HG03342 (cell line): ENCODE data around the gene MYO9A.

Experiments
- ATAC-seq: cut with Tn5 transposase; IDR thresholded peaks from one replicate; pipeline ENCODE4 v1.9.1; 2021; ENCODE audit warnings: mild to moderate bottlenecking, moderate library complexity; ENCODE audit not compliant: unreplicated experiment

The MYO9A gene

GRCh38 chr15:71788646-71789579 lies 329.0 kb downstream of the MYO9A start:
- no peak for ATAC-seq

GRCh38 chr15:71786673-71787072 lies 331.3 kb downstream of the MYO9A start:
- no peak for ATAC-seq

- ATAC-seq, result no peak
Observed at GRCh38 chr15:71785996-71786395, 332.0 kb downstream of the MYO9A start.

GRCh38 chr15:71784719-71785118 lies 333.2 kb downstream of the MYO9A start:
- no peak for ATAC-seq

DNA sequence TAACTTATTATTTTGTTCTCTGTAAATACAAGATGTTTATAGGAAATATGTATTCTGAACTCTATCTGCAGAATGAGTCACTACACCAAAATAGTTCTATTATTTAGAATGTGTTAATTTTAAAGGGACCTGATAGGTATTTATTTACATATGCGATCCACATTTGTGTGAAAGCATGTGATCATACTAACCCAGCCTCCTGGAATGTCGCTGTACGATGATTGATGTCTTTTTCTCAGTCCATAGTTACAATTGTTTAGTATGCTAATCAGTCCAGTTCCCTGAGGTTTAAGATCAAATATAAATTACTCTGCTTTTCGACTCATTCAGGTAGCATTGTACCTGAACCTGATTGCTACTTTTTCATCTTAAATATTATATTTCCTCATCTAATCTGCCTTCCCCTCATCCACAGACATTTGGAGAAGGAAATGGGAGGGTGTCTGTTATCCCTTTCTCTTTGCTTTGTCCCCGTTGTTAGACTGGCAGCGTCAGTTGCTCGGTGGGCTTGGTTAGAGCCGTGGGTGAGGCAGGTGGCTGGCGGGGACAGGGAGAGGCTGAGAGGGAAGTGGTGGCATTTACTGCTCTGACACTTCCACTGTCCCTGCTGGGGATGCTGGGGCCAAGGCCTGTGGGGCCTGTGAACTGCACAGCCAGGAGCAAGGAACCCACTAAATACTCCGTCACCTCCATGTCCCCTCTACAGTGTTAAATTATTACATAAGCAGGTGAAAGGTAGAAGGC lies 335.4 kb downstream of the MYO9A start:
- no peak for ATAC-seq

DNA sequence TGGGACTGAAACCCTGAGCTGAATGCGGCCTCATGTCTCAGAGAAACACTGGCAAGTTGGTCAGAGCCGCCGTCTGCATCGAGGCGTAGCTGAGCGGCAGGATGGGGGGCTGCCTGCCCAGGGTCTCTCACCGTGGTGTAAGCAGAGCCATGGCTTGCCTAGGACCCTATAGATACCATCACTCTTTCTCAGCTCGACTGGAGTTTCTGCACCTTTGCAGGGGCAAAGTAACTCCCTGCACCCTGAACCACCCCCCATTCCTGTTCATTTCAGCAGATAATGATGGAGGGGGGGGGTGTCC lies 336.0 kb downstream of the MYO9A start:
- ATAC-seq, result no peak

- peak; percentile 47 for ATAC-seq
Observed at GRCh38 chr15:71781179-71781964, 336.6 kb downstream of the MYO9A start.

- ATAC-seq, result no peak
Observed at GRCh38 chr15:71780115-71780976, 337.6 kb downstream of the MYO9A start.

GRCh38 chr15:71779073-71779797 lies 338.7 kb downstream of the MYO9A start:
- no peak for ATAC-seq

DNA sequence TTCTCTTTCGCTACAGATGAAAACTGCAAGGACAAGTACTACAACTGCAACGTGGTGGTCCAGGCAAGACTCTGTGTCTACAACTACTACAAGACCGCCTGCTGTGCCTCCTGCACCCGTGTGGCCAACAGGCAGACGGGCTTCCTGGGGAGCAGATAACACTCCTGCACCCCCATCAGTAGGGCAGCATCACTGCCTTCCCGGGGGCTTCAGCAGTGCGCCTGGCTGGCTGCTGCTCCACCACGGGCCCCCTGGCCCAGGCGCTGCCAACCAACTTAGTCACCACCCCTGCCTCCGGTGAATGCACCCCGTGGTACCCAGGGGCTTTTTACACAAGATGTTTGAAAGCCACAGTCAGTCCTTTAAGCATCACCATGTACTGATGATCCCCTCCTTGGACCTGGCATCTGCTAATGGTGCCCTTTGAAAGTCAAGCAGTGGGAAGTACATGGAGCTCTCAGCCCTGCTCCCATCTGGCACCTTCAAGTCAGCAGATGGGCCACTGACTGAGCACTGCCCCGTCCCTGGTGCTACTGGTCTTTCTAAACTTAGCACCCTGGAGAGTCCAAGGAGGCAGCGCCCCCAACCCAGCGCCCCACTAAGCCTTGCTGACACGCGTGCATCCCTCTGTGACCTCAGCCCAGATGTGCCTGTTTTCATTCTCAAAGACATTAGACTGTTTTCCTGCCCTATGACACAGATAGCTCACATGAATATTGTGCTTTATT lies 340.6 kb downstream of the MYO9A start:
- ATAC-seq, result no peak

- ATAC-seq, result no peak
Observed at GRCh38 chr15:71776304-71776703, 341.6 kb downstream of the MYO9A start.

DNA sequence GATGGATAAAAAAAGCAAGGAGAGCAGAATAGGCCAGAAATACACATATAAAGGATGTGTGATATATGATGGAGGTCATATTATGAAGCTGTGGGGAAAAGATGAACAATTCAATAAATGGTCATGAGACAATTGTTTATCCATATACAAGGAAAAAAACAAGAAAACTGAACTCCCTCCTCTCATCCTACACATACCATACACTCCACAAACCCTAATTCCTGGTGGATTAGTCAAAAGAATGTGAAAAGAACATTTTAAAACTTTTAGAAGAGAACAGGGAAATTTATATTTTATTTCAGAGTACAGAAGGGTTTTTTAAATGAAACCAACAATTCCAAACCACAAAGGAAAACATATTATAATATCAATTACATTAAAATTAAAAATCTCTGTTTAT lies 342.1 kb downstream of the MYO9A start:
- no peak for ATAC-seq

- ATAC-seq, result no peak
Observed at GRCh38 chr15:71773206-71773859, 344.6 kb downstream of the MYO9A start.
